Large intestine (tissue), 3 donors: ENCODE data around the gene TSPOAP1. TPM values are rescaled to one million over a fixed set of nuclear protein-coding genes. Genes with fewer than 3 reads are reported as not detected.

Experiments used
- DNase-seq, 2 donors: peaks; one replicate each; pipeline versions ENCODE4 v3.0.0 to v3.0.0-alpha.2; 2013
- H3K27ac ChIP-seq: one replicate; pipeline ENCODE4 v1.5.1; 2013; ENCODE audit warnings: low read length
- H3K27me3 ChIP-seq: 2 replicates; pipeline ENCODE4 v1.6.1; 2013; ENCODE audit warnings: low read length; ENCODE audit not compliant: control insufficient read depth, insufficient read depth
- H3K36me3 ChIP-seq: 2 replicates; pipeline ENCODE4 v1.6.1; 2013; ENCODE audit warnings: low read length; ENCODE audit not compliant: control insufficient read depth, insufficient read depth
- H3K4me1 ChIP-seq: one replicate; pipeline ENCODE4 v1.6.1; 2013; ENCODE audit warnings: low read length; ENCODE audit not compliant: control insufficient read depth, insufficient read depth
- H3K4me3 ChIP-seq: one replicate; pipeline ENCODE4 v1.5.1; 2013; ENCODE audit warnings: low read length
- H3K9me3 ChIP-seq: one replicate; pipeline ENCODE4 v1.6.1; 2013; ENCODE audit warnings: mild to moderate bottlenecking, low read depth, low read length, moderate library complexity; ENCODE audit not compliant: control insufficient read depth
- WGBS: methylation state at CpG from one replicate; pipeline ENCODE4 v1.1.5; 2013; ENCODE audit warnings: low lambda C conversion rate; ENCODE audit not compliant: insufficient coverage; 5-methylcytosine and 5-hydroxymethylcytosine counted together
- polyA plus RNA-seq: library from polyadenylated mRNA; unstranded; fragments of 120-200 nt; gene quantifications from one replicate; pipeline ENCODE4 v1.2.1, GENCODE V29; 2013

The TSPOAP1 gene
- polyA plus RNA-seq, 1 donor: 17.2 TPM

DNA sequence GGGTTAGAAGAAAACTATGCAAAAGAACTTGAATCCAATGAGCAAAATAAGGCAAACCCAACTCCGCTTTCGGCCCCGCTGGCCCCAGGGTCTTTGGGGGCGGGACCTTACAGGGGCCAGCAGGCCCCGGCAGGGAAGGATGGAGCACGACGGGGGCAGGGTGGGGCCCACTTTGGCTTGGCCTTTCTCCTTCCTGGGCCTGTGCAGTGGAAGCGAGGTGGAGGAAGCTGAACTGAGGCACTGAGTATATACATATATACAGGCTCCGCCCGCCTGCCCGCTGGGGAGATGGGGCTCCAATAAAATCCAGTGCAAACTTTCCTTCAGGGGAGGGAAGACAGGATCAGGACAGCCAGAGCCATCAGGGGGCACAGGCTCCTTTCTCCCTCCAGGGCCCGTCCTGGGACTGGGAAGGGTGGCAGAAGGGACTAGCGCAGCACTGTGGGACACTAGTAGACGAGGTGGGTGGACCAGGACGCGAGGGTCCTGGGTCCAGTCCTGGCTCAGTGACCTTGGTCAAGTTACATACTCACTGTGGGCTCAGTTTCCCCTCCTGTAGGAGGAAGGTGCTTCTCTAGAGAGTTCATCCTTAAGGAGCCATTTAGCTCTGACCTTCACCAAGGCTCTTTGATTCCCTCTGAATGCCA lies 27.0 kb downstream of the TSPOAP1 start:
- no peaks in the 10 kb centered on the region for H3K36me3 ChIP-seq
- no peak for DNase-seq

GRCh38 chr17:58300336-58300735 lies 28.3 kb downstream of the TSPOAP1 start:
- Histone ChIP-seq H3K4me1 (no peaks in the 10 kb centered on the region), H3K36me3 (no peaks in the 10 kb centered on the region), H3K27me3 (no peaks in the 10 kb centered on the region), H3K4me3 (no peak overlapping the region), H3K27ac (no peak overlapping the region), H3K9me3 (no peaks in the 10 kb centered on the region)
- WGBS: no CpG with 5 or more reads among the region's 6 CpGs
- DNase-seq: no peak

More for the DNA sequence above, 27.0 kb downstream of the TSPOAP1 start:
- Histone ChIP-seq H3K9me3 (no peaks in the 10 kb centered on the region), H3K4me3 (no peak overlapping the region), H3K4me1 (no peaks in the 10 kb centered on the region), H3K27ac (no peak overlapping the region), H3K27me3 (no peaks in the 10 kb centered on the region)
- WGBS: no CpG with 5 or more reads among the region's 16 CpGs

DNA sequence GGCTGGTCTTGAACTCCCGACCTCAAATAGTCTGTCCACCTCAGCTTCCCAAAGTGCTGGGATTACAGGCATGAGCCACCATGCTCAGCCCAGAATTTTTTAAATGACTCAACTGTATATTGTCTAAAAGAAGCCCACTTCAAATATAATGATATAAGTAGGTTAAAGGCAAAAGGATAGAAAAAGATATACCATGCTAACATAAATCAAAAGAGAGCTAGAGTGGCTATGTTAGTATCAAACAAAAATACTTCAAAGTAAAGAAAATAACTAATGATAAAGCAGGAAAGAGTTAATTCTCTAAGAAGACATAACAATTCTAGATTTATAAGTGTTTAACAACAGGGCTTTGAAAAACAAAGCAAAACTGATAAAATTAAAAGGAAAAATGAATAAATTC lies 34.6 kb downstream of the TSPOAP1 start:
- Histone ChIP-seq H3K27ac (no peak overlapping the region), H3K27me3 (peaks cover 7% of the 10 kb centered on the region), H3K9me3 (no peaks in the 10 kb centered on the region), H3K4me1 (no peaks in the 10 kb centered on the region), H3K36me3 (no peaks in the 10 kb centered on the region), H3K4me3 (no peak overlapping the region)
- DNase-seq: no peak
- no CpG with 5 or more reads among the region's 1 CpG for WGBS

GRCh38 chr17:58291246-58291645 lies 37.3 kb downstream of the TSPOAP1 start:
- no peak overlapping the region for H3K4me3 ChIP-seq
- DNase-seq: no peak
- H3K36me3 ChIP-seq: no peaks in the 10 kb centered on the region
- WGBS: 80% methylated on average over 3 of the region's 5 CpGs
- peaks cover 7% of the 10 kb centered on the region for H3K27me3 ChIP-seq
- no peak overlapping the region for H3K27ac ChIP-seq
- H3K4me1 ChIP-seq: no peaks in the 10 kb centered on the region
- H3K9me3 ChIP-seq: no peaks in the 10 kb centered on the region

DNA sequence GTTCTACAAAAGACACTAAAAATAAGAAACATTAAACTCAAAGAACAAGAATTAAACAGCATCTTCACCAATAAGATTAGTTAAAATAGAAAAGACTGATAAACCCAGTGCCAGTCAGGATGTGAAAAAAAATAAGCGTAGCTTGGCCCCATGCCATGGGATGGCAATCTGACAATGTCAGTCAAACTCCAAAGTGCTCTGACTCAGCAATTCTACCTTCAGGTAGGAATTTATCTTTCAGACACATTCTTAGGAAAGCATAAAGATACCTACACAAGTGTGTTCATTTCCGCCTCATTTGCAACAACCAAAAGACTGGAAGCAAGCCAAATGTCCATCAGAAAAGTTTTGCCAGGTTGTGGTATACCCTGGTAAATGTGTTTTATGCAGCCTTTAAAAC lies 38.7 kb downstream of the TSPOAP1 start:
- Histone ChIP-seq H3K9me3 (no peaks in the 10 kb centered on the region), H3K4me3 (no peak overlapping the region), H3K27me3 (peaks cover 7% of the 10 kb centered on the region), H3K27ac (no peak overlapping the region), H3K36me3 (no peaks in the 10 kb centered on the region), H3K4me1 (no peaks in the 10 kb centered on the region)
- peak in 1 of 2 donors; percentile 11 for DNase-seq
- WGBS: 67% methylated on average over 1 of the region's 2 CpGs

GRCh38 chr17:58285422-58285810 lies 43.2 kb downstream of the TSPOAP1 start:
- 100% methylated on average over 1 of the region's 3 CpGs for WGBS
- DNase-seq: no peak
- peaks cover 21% of the 10 kb centered on the region for H3K27me3 ChIP-seq

DNA sequence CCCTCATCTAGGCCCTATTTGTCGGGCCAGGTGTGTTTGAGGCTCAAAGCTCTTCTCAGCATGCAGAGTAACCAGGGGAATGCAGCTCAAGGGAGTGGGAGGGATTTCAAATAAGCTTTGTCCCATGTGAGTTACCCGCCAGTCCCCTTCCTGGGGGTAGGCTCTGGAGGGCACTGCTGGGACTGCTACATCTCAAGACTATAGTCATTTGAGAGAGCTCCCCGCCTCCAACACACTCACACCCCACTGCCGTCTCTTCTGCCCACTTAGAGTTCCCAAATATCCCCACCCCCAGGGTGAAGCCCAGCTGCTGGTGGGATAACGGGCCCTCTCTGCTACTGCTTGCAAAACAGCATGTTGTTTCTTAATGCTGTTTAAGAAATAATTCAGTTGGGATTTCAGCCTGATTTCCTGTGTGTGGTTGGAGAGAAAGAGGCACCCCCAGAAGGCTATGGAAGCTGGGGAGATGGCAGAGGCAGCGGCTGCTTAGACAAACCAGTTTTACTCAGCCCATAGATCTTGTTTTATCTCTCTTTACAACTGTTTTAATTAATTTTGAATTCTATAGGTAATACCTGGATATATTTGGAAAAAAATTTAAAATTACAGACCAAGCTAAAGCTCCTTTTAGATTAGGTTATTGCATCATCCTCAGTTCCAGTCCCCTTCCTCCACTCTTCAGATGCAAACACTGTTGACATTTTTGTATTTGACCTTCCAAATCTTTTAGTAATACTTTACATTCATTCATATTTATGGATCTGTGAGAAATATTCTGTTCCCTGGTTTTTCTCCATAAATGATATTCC lies 43.8 kb downstream of the TSPOAP1 start:
- Histone ChIP-seq H3K4me3 (no peak overlapping the region), H3K36me3 (no peaks in the 10 kb centered on the region), H3K4me1 (no peaks in the 10 kb centered on the region), H3K9me3 (no peaks in the 10 kb centered on the region), H3K27ac (no peak overlapping the region), H3K27me3 (peaks cover 27% of the 10 kb centered on the region)
- DNase-seq: no peak
- WGBS: no CpG with 5 or more reads among the region's 6 CpGs

More at GRCh38 chr17:58285422-58285810, 43.2 kb downstream of the TSPOAP1 start:
- Histone ChIP-seq H3K36me3 (no peaks in the 10 kb centered on the region), H3K27ac (no peak overlapping the region), H3K4me1 (no peaks in the 10 kb centered on the region), H3K4me3 (no peak overlapping the region), H3K9me3 (no peaks in the 10 kb centered on the region)

GRCh38 chr17:58283674-58284612 lies 44.7 kb downstream of the TSPOAP1 start:
- Histone ChIP-seq H3K36me3 (no peaks in the 10 kb centered on the region), H3K9me3 (no peaks in the 10 kb centered on the region), H3K27ac (no peak overlapping the region), H3K4me1 (no peaks in the 10 kb centered on the region), H3K4me3 (no peak overlapping the region), H3K27me3 (peaks cover 36% of the 10 kb centered on the region)
- DNase-seq: no peak
- no CpG with 5 or more reads among the region's 12 CpGs for WGBS

GRCh38 chr17:58282442-58282841 lies 46.2 kb downstream of the TSPOAP1 start:
- H3K4me3 ChIP-seq: no peak overlapping the region
- no peak overlapping the region for H3K27ac ChIP-seq
- no CpG with 5 or more reads among the region's 6 CpGs for WGBS
- H3K27me3 ChIP-seq: peaks cover 49% of the 10 kb centered on the region
- no peak for DNase-seq
- H3K4me1 ChIP-seq: no peaks in the 10 kb centered on the region
- H3K36me3 ChIP-seq: no peaks in the 10 kb centered on the region
- no peaks in the 10 kb centered on the region for H3K9me3 ChIP-seq

DNA sequence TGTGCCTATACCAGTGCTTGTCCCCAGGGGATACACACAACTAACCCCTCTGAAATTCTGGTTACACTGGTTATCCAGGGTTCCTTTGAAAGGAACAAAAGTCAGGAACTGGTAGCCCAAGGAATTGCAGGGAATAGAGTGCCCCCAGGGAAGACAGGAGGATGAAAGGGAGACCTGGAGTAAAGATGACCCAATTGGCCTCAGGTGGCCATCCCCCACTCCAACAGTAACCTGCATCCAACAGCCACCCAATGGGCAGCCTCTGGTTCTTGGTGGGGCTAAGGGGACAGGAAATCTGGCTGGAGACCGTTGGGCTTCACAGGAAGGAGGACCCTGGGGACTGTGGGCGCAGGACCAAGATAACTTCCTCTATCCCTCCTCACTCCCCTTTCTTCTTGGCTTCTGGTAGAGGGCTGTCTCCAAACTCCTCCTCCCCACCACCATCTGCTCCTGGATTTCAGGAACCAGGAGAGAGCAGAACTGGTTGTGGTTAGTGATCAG lies 47.0 kb downstream of the TSPOAP1 start:
- WGBS: no CpG with 5 or more reads among the region's 2 CpGs
- no peak for DNase-seq
- H3K27me3 ChIP-seq: peaks cover 52% of the 10 kb centered on the region
- no peak overlapping the region for H3K4me3 ChIP-seq
- H3K9me3 ChIP-seq: no peaks in the 10 kb centered on the region
- no peaks in the 10 kb centered on the region for H3K36me3 ChIP-seq
- no peaks in the 10 kb centered on the region for H3K4me1 ChIP-seq
- no peak overlapping the region for H3K27ac ChIP-seq
